AG04450 (cell line): ENCODE measurements around the gene HES5. TPM values are rescaled to one million over a fixed set of nuclear protein-coding genes. Genes with fewer than 3 reads are reported as not detected.

ENCODE experiments used
- CTCF ChIA-PET: fragments of 300-600, 350-600 bp; formaldehyde crosslinking; extraction: SDS; loops from one replicate; lab custom pipeline; 2022; ENCODE audit warnings: antibody characterized with exemption, inconsistent platforms; lab: Charles Lee
- POLR2A ChIA-PET: fragments of 350-600 bp; formaldehyde crosslinking; extraction: SDS; loops from one replicate; lab custom pipeline; 2021; ENCODE audit warnings: antibody characterized with exemption, inconsistent platforms; lab: Yijun Ruan, JAX
- DNase-seq: peaks from one replicate; pipeline ENCODE4 v3.0.0-alpha.2; 2011; ENCODE audit warnings: low read depth, low spot score
- H3K27ac ChIP-seq: one replicate; pipeline ENCODE4 v1.5.1; 2012; ENCODE audit warnings: low read depth, low read length, control low read depth
- H3K27me3 ChIP-seq: one replicate; pipeline ENCODE4 v1.6.0; 2012; ENCODE audit warnings: low read length; ENCODE audit not compliant: control insufficient read depth, insufficient read depth
- H3K4me3 ChIP-seq: 2 replicates; pipeline ENCODE4 v1.5.1; 2011; ENCODE audit warnings: mild to moderate bottlenecking, low read depth, low read length, control low read depth
- H3K9me3 ChIP-seq: 2 replicates; pipeline ENCODE4 v1.5.1; 2012; ENCODE audit warnings: low read length; ENCODE audit not compliant: control insufficient read depth, insufficient read depth
- CTCF ChIP-seq: IDR thresholded peaks from 2 replicates; pipeline ENCODE4 v1.5.1; 2011; ENCODE audit warnings: low read depth, low read length, control low read depth, inconsistent platforms
- polyA plus RNA-seq: library from polyadenylated mRNA; depleted of rRNA; stranded (reverse); fragments of >200 nt; gene quantifications from 2 replicates; pipeline ENCODE4 v1.2.3, GENCODE V29; 2011

The HES5 gene
- polyA plus RNA-seq, 1 experiment: not detected

- CTCF ChIA-PET: no interaction called here
- no peak for DNase-seq
- Histone ChIP-seq H3K9me3 (no peaks in the 10 kb centered on the region; the same call in 1 of the 2 replicates), H3K27ac (no peak overlapping the region), H3K4me3 (no peak overlapping the region), H3K27me3 (peaks cover 20% of the 10 kb centered on the region)
- TF ChIP-seq CTCF: no peak
- POLR2A ChIA-PET: no interaction called here
Observed at GRCh38 chr1:2501041-2501819, 28.8 kb downstream of the HES5 start.

- Histone ChIP-seq H3K9me3 (no peaks in the 10 kb centered on the region; the same call in 1 of the 2 replicates), H3K27ac (no peak overlapping the region), H3K4me3 (no peak overlapping the region), H3K27me3 (peaks cover 20% of the 10 kb centered on the region)
- TF ChIP-seq CTCF: no peak
- CTCF ChIA-PET: interaction anchor here (0.5 kb wide), 2 partner anchors 86 to 925 kb away, joined by 3 to 4 read pairs; no protein-coding TSS in a partner anchor
- no peak for DNase-seq
- POLR2A ChIA-PET: no interaction called here
Observed at GRCh38 chr1:2499986-2500596, 30.0 kb downstream of the HES5 start.

GRCh38 chr1:2499260-2499659 is 30.8 kb downstream of the HES5 start:
- TF ChIP-seq CTCF: no peak
- CTCF ChIA-PET: no interaction called here
- POLR2A ChIA-PET: no interaction called here

GRCh38 chr1:2498648-2499047 is 31.4 kb downstream of the HES5 start:
- Histone ChIP-seq H3K27me3 (peaks cover 18% of the 10 kb centered on the region), H3K9me3 (no peaks in the 10 kb centered on the region; the same call in 1 of the 2 replicates), H3K27ac (no peak overlapping the region), H3K4me3 (no peak overlapping the region)
- no peak for TF ChIP-seq CTCF
- DNase-seq: no peak
- ChIA-PET POLR2A (no interaction called here), CTCF (no interaction called here)

More at GRCh38 chr1:2499260-2499659, 30.8 kb downstream of the HES5 start:
- Histone ChIP-seq H3K27ac (no peak overlapping the region), H3K4me3 (no peak overlapping the region), H3K9me3 (no peaks in the 10 kb centered on the region; the same call in 1 of the 2 replicates), H3K27me3 (peaks cover 16% of the 10 kb centered on the region)
- DNase-seq: no peak

GRCh38 chr1:2497891-2498290 is 32.2 kb downstream of the HES5 start:
- no peak overlapping the region for H3K27ac ChIP-seq
- H3K9me3 ChIP-seq: no peaks in the 10 kb centered on the region; the same call in 1 of the 2 replicates
- DNase-seq: no peak
- CTCF ChIA-PET: no interaction called here
- no peak overlapping the region for H3K4me3 ChIP-seq
- H3K27me3 ChIP-seq: peaks cover 17% of the 10 kb centered on the region
- no peak for TF ChIP-seq CTCF
- POLR2A ChIA-PET: no interaction called here
